GM11168 (cell line): ENCODE data around the gene PRICKLE4.
"Not testable (repeated sequence)": the region's sequence is repeated elsewhere in the genome, so short reads cannot be mapped to it uniquely, and the experiment has no call there.

Source experiments
- in situ Hi-C: fragments of 300-500 bp; cut with MboI; formaldehyde crosslinking; loops from one replicate; pipeline ENCODE4 v1.12.0; 2022; ENCODE audit warnings: low sequenced_read_pairs; ENCODE audit not compliant: unreplicated experiment

Gene PRICKLE4

DNA sequence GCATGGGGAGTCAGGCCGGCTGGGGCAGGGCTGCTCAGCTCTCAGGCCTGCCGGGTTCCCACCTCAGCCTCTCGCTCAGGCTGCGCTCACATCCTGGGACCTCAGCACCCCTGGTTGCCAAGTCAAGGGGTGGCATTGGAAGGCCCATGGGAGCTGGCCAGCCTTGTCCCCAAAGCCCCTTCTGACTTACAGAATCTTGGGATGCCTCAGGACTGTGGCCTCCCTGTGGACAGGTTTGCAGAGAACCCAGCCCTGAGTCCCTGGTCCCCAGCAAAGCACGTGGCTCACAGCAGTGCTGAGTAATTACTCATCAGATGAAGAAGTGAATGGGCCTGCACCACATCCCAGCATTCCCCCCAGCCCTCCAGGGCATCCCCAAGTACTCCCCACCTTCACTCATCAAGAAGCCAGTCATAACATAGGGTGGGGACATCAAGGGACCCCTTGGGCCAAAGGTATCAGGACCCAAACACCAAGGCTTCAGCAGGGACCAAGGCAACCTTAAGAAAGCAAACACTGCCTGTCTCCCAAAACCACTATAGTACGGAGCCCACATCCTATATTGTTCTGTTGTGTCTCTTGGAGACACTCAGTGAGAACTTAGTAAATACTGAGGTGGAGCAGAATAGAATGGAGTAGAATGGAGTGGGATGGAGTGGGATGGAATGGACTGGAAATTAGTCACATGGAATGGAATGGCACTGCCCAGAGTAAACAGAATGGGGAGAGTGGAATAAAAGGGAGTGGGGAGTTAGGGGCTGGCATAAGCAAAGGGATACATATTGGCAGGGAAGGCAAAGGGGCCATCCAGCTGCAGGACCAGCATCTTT is 37.0 kb upstream of the PRICKLE4 start:
- in situ Hi-C loops = no loop called here

DNA sequence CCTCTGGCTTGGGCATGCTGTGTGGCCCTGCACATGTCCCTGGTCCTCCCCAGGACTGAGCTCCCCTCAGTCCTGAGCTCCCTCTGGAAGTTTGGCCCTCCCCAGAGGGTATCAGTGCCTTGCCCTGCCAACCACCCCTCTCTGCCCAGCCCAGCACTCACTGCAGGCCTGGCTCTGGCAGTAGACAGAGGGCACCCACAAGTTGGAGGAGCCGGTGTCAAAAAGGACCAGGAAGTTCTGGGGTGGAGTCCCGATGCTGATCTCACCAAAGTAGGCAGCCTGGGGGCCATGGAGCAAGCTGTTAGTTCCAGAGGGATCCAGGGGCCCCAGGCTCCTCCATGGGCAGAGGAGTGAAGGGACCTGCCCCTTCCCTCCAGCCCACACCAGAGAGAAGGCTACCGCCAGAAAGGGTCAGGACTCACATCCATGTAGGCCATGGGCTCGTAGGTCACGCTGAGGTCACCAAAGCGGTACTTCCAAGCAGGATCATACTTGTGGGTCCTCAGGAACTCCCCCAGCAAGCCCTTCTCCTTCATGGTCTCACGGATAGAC is 36.3 kb upstream of the PRICKLE4 start:
- in situ Hi-C loops = no loop called here

DNA sequence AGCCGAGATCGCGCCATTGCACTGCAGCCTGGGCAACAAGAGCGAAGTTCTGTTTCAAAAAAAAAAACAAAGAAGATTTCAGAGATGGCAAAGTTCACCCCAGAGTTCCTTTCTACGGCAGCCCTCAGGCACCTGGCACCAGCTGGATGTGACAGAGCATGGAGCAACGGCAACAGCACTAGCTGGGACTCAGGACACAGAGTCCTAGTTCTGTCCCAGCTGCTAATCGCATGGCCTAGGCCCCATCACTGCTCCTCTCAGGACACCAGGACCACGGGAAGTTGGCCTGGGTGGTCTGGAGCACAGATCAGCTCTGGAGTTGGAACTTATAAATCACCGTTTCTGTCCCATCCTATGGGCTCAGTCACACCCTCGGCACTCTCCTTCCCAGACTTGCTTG is 34.5 kb upstream of the PRICKLE4 start:
- in situ Hi-C loops = no loop called here

DNA sequence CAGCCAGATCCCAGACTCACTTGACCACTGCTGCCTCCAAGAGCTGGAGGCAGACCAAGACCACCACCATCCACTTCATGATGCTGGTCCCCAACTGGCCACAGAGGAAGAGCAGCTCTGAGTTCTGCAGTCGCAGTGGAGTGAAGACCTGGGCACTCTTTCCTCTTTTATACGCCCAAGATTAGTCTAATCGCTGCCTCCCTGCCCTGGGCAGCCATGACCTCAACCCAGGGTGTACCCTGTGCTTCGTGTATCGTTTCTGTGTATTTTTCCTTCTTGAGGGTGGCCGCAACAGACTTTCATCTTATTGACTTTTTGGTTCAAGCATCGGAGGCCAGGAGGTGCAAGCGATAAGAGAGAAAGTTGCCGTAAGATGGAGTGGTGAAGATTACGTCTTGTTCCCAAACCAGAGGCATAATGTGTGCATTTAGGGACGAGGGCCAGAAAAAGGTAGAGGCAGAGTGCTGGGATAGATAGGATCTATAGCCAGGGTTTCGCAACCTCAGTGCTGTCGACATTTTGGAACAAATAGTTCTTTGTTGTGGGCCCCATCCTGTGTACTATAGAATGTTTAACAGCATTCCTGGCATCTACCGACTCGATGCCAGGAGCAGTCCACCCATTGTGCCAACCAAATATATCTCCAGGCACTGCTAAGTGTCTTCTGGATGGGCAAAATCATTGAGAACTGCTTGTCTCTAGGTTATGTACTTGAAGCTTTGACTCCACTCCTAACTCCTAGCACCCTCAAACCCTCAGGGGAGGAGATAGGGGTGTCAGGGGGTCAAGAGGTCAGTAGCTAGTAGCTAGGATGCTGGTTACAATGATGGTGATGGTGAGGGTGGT is 33.1 kb upstream of the PRICKLE4 start, which contains the start of gene PGC:
TSS of gene PGC (minus strand) at position 142 of the 846 bp plus-strand sequence. CDS start at position 79, 63 bp downstream.
- in situ Hi-C loops = no loop called here

DNA sequence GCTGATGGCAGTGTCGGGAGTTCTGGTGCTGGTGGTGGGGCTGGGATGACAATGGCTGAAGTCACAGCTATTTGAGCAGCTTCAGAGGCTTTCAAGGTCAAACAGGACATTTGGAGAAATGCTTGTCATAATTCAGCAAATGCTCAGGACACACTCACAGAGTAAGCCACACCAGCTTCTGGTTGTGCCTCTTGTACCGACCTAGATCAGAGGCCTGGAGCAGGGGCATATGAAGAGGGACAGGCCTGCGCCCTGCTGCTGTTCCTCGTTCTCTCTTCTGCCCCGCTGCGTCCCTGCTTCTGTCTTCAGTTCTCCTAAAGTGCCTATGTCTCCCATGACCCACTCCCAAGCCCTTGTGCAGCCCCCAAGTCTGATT is 32.5 kb upstream of the PRICKLE4 start:
- in situ Hi-C loops = no loop called here

DNA sequence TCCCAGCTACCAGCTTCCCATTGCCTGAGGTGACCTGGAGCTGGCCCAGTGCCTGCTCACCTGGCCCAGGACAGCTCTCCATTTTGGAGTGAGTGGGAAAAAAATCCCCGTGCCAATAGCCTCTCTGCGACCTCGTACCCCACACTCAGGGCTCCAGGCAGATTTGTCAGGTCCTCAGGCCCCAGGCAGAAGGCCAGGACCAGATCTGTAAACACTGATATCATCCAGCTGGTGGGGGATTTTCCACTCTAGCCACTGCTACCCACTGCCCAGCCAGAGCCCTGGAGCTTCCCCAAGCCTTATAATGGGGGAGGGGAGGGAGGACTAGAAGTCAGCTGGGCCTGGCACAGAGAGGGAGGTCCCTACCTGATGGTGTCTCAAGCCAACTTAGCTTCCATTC is 32.0 kb upstream of the PRICKLE4 start:
- in situ Hi-C loops = no loop called here

DNA sequence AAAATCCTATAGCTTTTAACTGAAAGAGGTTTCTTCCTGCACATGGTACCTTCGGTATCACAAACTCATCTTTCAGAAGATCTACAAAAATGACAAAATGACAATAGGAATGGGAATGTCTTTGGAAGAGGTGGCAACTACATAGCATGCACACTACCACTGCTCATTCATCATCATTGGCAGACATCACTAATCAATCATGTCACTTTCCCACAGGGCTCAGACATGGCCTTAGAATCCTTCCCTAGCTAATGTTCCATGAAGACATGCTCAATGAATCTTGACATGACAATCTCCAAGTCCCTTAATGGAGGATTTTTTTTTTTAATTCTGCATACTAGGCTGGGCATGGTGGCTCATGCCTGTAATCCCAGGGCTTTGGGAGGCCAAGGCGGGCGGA is 30.2 kb upstream of the PRICKLE4 start:
- in situ Hi-C loops = no loop called here

DNA sequence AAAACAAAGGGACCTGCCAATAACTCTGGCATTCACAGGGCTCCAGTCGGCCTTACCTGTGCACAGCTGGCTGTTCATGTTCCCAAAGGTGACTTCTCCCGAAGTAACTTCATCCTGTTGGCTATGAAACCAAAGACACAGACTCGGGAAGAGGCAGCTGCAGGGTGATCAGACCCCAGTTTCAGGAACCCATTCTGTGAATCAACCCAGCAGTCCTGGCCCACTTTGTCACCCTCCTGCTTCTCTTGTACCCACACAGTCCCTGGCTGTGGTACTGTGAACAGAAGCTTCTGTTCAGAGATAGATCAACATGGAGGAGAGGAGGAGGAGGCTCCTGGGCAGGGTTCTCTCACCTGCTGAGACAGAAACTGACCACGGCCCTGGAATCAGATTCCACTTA is 24.7 kb upstream of the PRICKLE4 start:
- in situ Hi-C loops = no loop called here

DNA sequence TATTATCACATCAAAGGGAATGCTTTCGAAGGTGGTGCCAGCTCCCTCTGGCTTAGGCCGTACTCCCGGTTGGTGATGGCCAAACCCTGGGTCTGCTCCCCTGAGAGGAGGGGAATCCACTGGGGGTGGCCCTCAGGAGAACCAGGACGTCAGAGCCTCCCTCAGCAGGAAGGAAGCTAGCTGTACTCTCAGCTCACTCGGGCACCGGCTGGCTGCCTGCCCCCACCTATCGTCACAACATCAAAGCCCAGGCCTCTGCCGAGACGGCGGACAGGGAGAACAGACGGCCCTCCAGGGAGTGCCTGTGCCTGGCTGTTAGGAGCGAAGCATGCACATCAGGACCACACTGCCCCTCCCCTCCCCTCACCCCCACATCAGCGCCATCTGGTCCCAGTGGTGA is 24.2 kb upstream of the PRICKLE4 start:
- in situ Hi-C loops = no loop called here

DNA sequence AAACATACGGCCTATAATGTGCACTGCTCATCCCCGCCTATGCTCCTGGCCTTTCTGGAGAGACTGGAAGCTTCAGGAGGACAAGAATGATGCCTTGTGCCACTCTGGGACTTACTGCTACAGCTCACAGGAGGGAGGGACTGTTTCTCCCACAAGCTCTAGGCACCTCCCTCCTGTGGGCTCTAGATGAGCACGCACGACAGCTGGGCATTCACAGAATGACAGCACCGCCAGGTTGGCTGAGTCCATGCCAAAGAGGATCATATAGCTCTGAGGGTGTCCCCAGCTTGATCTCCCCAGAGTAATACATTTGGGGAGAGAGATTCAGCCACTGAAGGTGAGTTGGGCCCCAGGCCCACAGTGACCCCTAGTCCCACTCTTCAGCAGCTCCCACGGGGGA is 23.3 kb upstream of the PRICKLE4 start:
- in situ Hi-C loops = no loop called here

DNA sequence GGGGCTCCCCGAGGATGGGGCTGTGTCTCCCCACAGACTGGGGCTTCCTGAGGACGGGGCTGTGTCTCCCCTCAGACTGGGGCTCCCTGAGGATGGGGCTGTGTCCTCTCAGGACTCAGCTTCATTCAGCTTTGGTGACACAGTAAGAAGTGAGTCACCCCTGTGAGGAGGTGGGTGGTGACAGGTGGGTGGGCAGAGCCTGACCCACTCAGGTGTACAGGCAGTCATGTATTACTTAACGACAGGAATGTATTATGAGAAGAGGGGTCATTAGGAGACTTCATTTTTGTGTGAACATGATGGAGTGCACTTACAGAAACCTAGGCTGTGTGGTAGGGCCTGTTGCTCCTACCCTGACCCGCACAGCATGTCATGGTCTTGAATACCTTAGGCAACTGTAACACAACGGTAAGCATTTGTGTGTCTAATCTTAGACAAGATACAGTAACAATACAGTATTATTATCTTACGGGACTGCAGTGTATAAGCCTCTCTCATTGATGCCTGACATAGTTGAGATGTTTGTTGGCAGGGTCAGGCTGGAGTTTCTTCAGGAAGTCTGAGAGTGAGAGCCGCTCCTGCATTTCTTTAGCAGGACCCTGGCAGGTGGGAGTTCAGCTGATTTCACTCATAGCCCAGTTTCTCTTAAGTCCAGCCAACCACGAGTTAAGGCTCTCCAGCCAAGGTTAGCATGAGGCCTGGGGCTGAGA is 22.5 kb upstream of the PRICKLE4 start:
- in situ Hi-C loops = no loop called here

DNA sequence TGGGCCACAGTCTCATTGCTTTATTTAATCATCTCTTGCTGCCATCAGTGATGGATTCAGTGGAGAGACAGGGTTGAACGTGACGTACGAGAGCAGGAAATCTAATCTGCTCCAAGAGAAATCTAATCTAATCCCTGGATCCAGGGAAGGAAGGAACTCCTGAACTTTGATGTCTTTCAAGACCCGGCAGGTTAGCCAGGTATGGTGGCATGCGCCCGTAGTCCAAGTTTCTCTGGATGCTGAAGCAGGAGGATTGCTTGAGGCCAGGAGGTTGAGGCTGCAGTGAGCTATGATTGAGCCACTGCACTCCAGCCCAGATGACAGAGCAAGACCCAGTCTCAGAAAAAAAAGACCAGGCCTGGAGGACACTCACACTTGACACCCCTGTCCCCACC is 21.9 kb upstream of the PRICKLE4 start:
- in situ Hi-C loops = no loop called here

DNA sequence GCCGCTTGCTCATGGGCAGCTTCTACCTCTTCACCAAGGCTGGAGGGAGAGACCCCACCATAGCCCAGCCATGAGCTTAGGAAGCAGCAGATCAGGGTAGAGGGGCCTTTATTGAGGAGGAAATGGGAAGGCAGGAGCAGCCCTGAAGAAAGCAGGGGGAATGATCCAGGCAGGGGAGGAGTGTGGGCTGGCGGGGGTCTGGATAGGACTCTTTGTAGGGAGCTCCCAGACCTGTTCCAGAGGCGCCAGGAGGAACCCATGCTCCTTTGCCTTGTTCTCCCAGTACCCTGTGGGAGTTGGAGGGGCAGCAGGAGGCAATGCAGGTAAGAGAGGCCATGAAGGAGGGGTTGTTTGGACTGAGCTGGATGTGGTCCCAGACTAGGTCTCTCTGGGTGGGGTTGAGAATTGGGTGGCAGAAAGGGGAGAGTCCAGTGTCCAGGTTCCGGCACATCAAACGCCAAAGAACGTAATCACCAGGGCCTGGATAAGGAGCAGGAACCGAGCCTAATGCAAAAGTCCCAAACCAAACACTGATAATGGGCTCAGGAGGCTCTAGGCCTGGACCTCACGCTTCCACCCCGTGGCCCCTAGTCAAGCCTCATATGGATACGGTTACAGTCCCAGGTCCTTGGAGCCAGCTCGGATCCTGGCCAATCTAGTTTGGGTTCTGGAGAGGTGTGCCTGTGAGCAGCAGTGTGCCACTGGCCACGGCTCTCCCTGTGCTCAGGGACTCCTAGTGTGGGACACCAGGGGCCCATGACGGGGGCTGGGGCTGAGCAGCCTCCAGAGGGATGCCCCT is 21.3 kb upstream of the PRICKLE4 start:
- in situ Hi-C loops = no loop called here

DNA sequence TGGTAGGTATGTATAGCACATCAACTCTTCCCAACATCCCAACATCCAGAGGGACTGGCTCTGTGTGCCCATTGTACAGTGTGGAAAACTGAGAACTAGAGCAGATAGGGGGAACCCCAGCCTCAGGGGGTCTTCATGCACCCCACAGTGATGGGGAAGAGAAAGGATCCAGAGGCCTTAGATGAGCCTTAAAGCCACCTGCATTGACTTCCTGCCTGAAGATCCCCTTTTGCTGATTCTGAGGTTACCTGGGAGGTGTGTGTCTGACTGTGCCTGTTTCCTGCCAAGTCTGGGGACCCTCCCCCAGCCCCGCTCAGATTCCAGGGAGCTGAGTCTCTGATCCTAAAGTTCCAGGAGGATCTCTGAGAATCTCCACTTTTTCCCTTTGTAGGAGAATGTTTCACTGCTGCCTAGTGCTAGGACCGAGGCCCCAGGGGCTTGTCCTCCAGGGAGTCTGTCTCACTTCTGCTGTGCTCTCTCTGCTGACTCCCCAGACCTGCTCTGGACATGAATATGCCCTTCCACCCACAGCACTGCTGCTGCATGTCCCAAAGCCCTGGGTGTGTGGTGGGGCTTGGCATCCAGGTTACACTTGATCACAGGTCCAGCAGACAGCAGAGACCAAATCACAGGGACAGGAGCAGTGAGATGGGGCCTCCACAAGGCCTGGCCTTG is 20.5 kb upstream of the PRICKLE4 start:
- in situ Hi-C loops = no loop called here

DNA sequence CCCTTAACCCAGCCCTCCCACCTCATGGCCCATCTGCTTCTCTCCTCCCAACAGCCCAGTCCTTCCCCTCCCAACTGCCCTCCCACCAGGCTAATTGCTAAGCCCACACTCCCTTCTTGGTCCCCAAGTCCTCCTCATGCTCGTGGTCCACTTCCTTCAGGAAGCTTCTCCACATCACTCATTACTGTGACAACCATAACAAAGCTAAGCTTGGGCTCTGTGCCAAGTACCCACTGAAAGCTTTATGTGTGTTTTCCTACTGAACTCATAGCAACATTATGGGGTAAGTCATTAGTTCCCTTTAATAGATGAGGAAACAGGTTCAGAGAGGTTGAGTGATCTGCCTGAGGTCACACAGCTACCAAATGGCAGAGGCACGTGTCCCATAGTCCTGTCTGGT is 17.1 kb upstream of the PRICKLE4 start:
- in situ Hi-C loops = no loop called here

DNA sequence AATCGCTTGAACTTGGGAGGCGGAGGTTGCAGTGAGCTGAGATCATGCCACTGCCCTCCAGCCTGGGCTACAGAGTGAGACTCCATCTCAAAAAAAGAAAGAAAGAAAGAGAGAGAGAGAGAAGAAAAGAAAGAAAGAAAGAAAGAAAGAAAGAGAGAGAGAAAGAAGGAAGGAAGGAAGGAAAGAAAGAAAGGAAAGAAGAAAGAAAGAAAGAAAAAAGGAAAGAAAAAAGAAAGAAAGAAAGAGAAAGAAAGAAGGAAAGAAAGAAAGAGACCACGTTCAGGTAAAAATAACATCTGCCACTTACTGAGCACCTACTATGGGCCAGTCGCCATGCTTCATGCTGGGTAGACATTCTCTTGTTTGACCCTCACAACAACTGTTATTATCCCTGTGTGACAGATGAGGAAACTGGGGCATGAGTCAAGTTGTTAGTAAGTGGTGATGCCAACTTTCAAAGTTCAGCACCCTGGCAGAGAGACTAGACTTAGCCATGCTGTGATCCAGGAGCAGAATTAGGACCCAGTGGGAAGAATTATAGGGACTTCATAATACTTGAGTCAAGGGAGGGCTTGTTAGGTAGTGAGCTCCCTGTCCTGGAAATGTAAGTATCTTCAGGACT is 14.4 kb upstream of the PRICKLE4 start:
- in situ Hi-C loops = not testable (repeated sequence)

DNA sequence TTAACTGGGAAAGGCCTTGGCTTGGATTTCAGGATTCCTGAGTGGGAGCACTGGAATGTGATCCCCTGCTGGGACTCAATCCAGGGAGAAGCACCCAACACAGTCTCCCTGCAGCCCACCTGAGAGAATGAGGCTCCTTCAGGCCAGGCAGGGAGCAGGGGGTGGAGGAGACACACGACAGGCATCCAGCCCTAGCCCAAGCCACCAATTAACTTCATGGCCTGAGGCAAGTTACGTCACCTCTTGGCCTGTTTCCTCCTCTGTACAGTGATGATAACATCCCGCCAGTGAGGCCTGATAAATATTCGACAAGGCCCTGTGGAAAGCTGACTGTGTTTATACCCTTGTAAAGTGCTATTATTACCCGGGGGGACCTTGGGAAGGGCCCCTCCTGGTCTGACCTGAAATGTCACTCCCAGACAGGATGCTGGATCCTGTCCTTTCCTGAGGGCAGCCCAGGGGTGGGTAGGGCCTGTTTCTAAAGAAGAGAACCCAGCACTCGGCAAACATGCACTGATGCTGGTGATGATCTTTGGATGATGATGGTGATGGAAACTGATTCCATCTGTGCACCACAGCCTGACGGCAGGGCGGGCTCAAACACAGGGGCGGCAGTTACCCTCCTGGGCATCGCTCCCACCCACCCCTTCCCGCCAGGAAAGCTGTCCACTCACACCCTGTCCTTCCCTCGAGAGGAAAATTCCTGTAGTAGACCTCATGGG is 13.3 kb upstream of the PRICKLE4 start:
- in situ Hi-C loops = no loop called here
